KG1 (cell line): ENCODE results near the gene SMG5.
"Not testable (repeated sequence)": the region's sequence is repeated elsewhere in the genome, so short reads cannot be mapped to it uniquely, and the experiment has no call there.

Experiments
- DNase-seq: peaks from one replicate; lab custom pipeline; 2025; lab: John Stamatoyannopoulos, UW

The SMG5 gene

GRCh38 chr1:156245451-156246232, 37.0 kb downstream of the SMG5 start:
- no peak for DNase-seq

GRCh38 chr1:156244712-156245111, 37.9 kb downstream of the SMG5 start:
- DNase-seq = no peak

GRCh38 chr1:156244126-156244525, 38.5 kb downstream of the SMG5 start:
- DNase-seq = no peak

- no peak for DNase-seq
Observed at GRCh38 chr1:156242738-156243137, 39.9 kb downstream of the SMG5 start.

- no peak for DNase-seq
Observed at GRCh38 chr1:156241926-156242325, 40.7 kb downstream of the SMG5 start, which contains the start of gene BGLAP. Gene BGLAP, plus strand, starts transcription at chr1:156242184. Its CDS starts 48 bp downstream, at chr1:156242232.

GRCh38 chr1:156241311-156241811, 41.3 kb downstream of the SMG5 start:
- DNase-seq = no peak

GRCh38 chr1:156238248-156238647, 44.4 kb downstream of the SMG5 start:
- DNase-seq = no peak

GRCh38 chr1:156236164-156236563, 46.5 kb downstream of the SMG5 start:
- no peak for DNase-seq

- no peak for DNase-seq
Observed at GRCh38 chr1:156233426-156234127, 49.0 kb downstream of the SMG5 start.

- DNase-seq = no peak
Observed at GRCh38 chr1:156232201-156232894, 50.3 kb downstream of the SMG5 start.

GRCh38 chr1:156230473-156230837, 52.2 kb downstream of the SMG5 start:
- DNase-seq = no peak

- DNase-seq = no peak
Observed at GRCh38 chr1:156229809-156230472, 52.7 kb downstream of the SMG5 start.

GRCh38 chr1:156228501-156228900, 54.1 kb downstream of the SMG5 start:
- no peak for DNase-seq

- DNase-seq = no peak
Observed at GRCh38 chr1:156226782-156227181, 55.8 kb downstream of the SMG5 start.

- DNase-seq = no peak
Observed at GRCh38 chr1:156226116-156226538, 56.5 kb downstream of the SMG5 start.

- DNase-seq = no peak
Observed at GRCh38 chr1:156225677-156226014, 57.0 kb downstream of the SMG5 start.

- no peak for DNase-seq
Observed at GRCh38 chr1:156221986-156222692, 60.5 kb downstream of the SMG5 start.

GRCh38 chr1:156220226-156220625, 62.4 kb downstream of the SMG5 start:
- DNase-seq = no peak

- no peak for DNase-seq
Observed at GRCh38 chr1:156217871-156218270, 64.8 kb downstream of the SMG5 start.

GRCh38 chr1:156216361-156217086, 66.1 kb downstream of the SMG5 start:
- not testable (repeated sequence) for DNase-seq
